Endothelial cell of umbilical vein (primary cell): ENCODE data around the gene TMEM178B.

Experiments used
- CTCF ChIP-seq, 2 donors: IDR thresholded peaks; 1 replicate in 1 of 2; 2 replicates in 1 of 2; pipeline ENCODE4 v1.5.1; 2011; ENCODE audit warnings: low read length in 2 of 2, mild to moderate bottlenecking in 2 of 2, moderate library complexity in 2 of 2, control low read depth in 1 of 2, inconsistent platforms in 1 of 2, low read depth in 1 of 2; ENCODE audit not compliant: insufficient read depth in 1 of 2; ENCODE audit errors: extremely low read depth in 1 of 2
- EZH2 ChIP-seq: IDR thresholded peaks from 2 replicates; pipeline ENCODE4 v1.6.1; 2012; ENCODE audit warnings: borderline replicate concordance, low read depth, mild to moderate bottlenecking, moderate library complexity, low read length, inconsistent platforms; ENCODE audit not compliant: severe bottlenecking
- GATA2 ChIP-seq: IDR thresholded peaks from 2 replicates; pipeline ENCODE4 v1.7.0; 2011; ENCODE audit warnings: low read depth, mild to moderate bottlenecking, moderate library complexity, mixed read lengths, low read length; ENCODE audit not compliant: insufficient read length, insufficient read depth
- MAX ChIP-seq: IDR thresholded peaks from 2 replicates; pipeline ENCODE4 v1.6.1; 2011; ENCODE audit not compliant: insufficient read depth, insufficient read length
- MYC ChIP-seq: IDR thresholded peaks from one replicate; pipeline ENCODE4 v1.6.1; 2011; ENCODE audit warnings: mild to moderate bottlenecking, low read depth, low read length
- POLR2AphosphoS5 ChIP-seq: IDR thresholded peaks from 2 replicates; pipeline ENCODE4 v1.6.1; 2012; ENCODE audit warnings: low read depth, mild to moderate bottlenecking, control low read depth, low read length, moderate library complexity; ENCODE audit not compliant: insufficient read depth

GRCh38 chr7:141144921-141145629, 71.2 kb downstream of the TMEM178B start:
- TF ChIP-seq MAX, result no peak
- TF ChIP-seq CTCF (IDR thresholded peaks at IDR 0.05; ENCODE audit: extremely low read depth in 1 of 2, insufficient read depth in 1 of 2, low read depth in 1 of 2, low read length in 2 of 2), result no peak
- no peak for TF ChIP-seq EZH2
- no peak for TF ChIP-seq GATA2
- TF ChIP-seq MYC, result no peak
- TF ChIP-seq POLR2AphosphoS5, result no peak
